ENCODE measurements around the gene GOLM1. TPM values are rescaled to one million over a fixed set of nuclear protein-coding genes. Genes with fewer than 3 reads are reported as not detected.

GOLM1 gene
- total RNA-seq, 2 donors from 2014 or later, result 337 to 393 TPM

- no peak overlapping the region for H3K4me3 ChIP-seq
- H3K9me3 ChIP-seq, result no peaks in the 10 kb centered on the region
- intact Hi-C loops (cut with DNase I), result no loop called here
- H3K9ac ChIP-seq (ENCODE audit: low read depth in 2 of 2, low read length in 2 of 2), result no peak overlapping the region
- no peak for DNase-seq
- H3K36me3 ChIP-seq, result peaks cover 8% of the 10 kb centered on the region
- no peaks in the 10 kb centered on the region for H3K27me3 ChIP-seq
- no peak for TF ChIP-seq CTCF (IDR thresholded peaks at IDR 0.05)
- no peaks in the 10 kb centered on the region for H3K4me1 ChIP-seq
- no peak overlapping the region for H3K27ac ChIP-seq
Measured at GRCh38 chr9:86022687-86023266, 76.6 kb downstream of the GOLM1 start.

- Histone ChIP-seq H3K27me3 (no peaks in the 10 kb centered on the region), H3K4me3 (no peak overlapping the region), H3K9me3 (no peaks in the 10 kb centered on the region), H3K27ac (no peak overlapping the region), H3K36me3 (no peaks in the 10 kb centered on the region), H3K9ac (ENCODE audit: low read depth in 2 of 2, low read length in 2 of 2) (no peak overlapping the region), H3K4me1 (no peaks in the 10 kb centered on the region)
- intact Hi-C loops (cut with DNase I), result no loop called here
- DNase-seq, result no peak
- TF ChIP-seq CTCF (IDR thresholded peaks at IDR 0.05), result no peak
Measured at GRCh38 chr9:86021166-86021565, 78.2 kb downstream of the GOLM1 start.

GRCh38 chr9:86020731-86021130, 78.6 kb downstream of the GOLM1 start:
- H3K4me3 ChIP-seq, result no peak overlapping the region
- no peaks in the 10 kb centered on the region for H3K36me3 ChIP-seq
- TF ChIP-seq CTCF (IDR thresholded peaks at IDR 0.05), result no peak

GRCh38 chr9:86009133-86009532, 90.2 kb downstream of the GOLM1 start:
- Histone ChIP-seq H3K4me1 (no peaks in the 10 kb centered on the region), H3K27ac (no peak overlapping the region), H3K4me3 (no peak overlapping the region), H3K9ac (ENCODE audit: low read depth in 2 of 2, low read length in 2 of 2) (no peak overlapping the region), H3K9me3 (no peaks in the 10 kb centered on the region), H3K36me3 (peaks cover 7% of the 10 kb centered on the region), H3K27me3 (no peaks in the 10 kb centered on the region)
- intact Hi-C loops (cut with DNase I), result loop anchor here (10.0 kb wide), 1 partner anchor 316 kb away; no protein-coding TSS in a partner anchor
- DNase-seq, result no peak
- TF ChIP-seq CTCF (IDR thresholded peaks at IDR 0.05), result no peak

More at GRCh38 chr9:86020731-86021130, 78.6 kb downstream of the GOLM1 start:
- no peaks in the 10 kb centered on the region for H3K9me3 ChIP-seq
- no peak overlapping the region for H3K9ac ChIP-seq (ENCODE audit: low read depth in 2 of 2, low read length in 2 of 2)
- intact Hi-C loops (cut with DNase I), result no loop called here
- H3K4me1 ChIP-seq, result no peaks in the 10 kb centered on the region
- H3K27ac ChIP-seq, result no peak overlapping the region
- H3K27me3 ChIP-seq, result no peaks in the 10 kb centered on the region
- no peak for DNase-seq

- H3K9me3 ChIP-seq, result no peaks in the 10 kb centered on the region
- no peaks in the 10 kb centered on the region for H3K27me3 ChIP-seq
- H3K36me3 ChIP-seq, result peaks cover 7% of the 10 kb centered on the region
- H3K4me3 ChIP-seq, result no peak overlapping the region
- no peak for DNase-seq
- no peaks in the 10 kb centered on the region for H3K4me1 ChIP-seq
- no peak overlapping the region for H3K27ac ChIP-seq
- intact Hi-C loops (cut with DNase I), result loop anchor here (10.0 kb wide), 1 partner anchor 319 kb away; no protein-coding TSS in a partner anchor
- no peak overlapping the region for H3K9ac ChIP-seq (ENCODE audit: low read depth in 2 of 2, low read length in 2 of 2)
- TF ChIP-seq CTCF (IDR thresholded peaks at IDR 0.05), result no peak
Measured at GRCh38 chr9:86005253-86005775, 94.0 kb downstream of the GOLM1 start.

All from colonic mucosa (tissue), 4 donors.